Panc1 (cell line): ENCODE data around the gene ARHGEF40.

Source experiments
- SIN3A ChIP-seq: IDR thresholded peaks from 2 replicates; pipeline ENCODE4 v1.6.1; 2012; ENCODE audit warnings: low read depth, mild to moderate bottlenecking, low read length, moderate library complexity, borderline replicate concordance; ENCODE audit not compliant: insufficient read depth
- TF ChIP-seq, protein P1 (sequence below): fragments of 450-650 bp; IDR thresholded peaks from 2 replicates; pipeline ENCODE4 v1.5.1; 2017; ENCODE audit warnings: mild to moderate bottlenecking

DNA sequence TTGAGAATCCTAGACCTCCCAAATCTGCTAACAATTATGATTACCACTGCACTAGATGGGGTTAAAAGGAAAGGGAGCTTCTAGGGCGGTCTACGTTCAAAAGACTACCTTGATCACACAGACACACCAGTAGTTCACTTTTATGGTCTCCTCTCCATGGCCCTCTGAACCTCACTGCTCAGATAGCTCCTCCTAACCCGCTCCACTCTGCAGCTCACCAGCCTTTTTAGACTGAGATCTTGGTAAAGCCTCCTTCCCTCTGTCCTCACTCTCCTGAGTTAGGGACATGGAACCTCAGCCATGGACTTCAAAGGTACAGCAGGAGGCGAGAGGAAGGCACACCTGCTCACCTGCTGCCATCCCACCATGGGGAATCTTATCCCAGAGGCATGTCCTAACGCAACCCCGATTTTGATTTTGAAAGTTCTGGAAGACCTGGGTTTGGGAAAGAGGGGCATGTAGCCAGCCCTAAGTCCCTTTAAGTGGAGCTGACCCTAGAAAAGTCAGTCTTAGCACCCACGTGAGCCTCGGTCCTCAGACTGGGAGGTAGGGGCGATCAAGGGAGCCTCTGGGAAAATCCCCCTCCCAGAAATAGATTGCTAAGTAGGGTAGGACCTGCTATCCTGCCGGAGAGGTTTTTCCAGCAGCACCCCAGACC is 27.0 kb downstream of the ARHGEF40 start:
- TF ChIP-seq, protein P1, sequence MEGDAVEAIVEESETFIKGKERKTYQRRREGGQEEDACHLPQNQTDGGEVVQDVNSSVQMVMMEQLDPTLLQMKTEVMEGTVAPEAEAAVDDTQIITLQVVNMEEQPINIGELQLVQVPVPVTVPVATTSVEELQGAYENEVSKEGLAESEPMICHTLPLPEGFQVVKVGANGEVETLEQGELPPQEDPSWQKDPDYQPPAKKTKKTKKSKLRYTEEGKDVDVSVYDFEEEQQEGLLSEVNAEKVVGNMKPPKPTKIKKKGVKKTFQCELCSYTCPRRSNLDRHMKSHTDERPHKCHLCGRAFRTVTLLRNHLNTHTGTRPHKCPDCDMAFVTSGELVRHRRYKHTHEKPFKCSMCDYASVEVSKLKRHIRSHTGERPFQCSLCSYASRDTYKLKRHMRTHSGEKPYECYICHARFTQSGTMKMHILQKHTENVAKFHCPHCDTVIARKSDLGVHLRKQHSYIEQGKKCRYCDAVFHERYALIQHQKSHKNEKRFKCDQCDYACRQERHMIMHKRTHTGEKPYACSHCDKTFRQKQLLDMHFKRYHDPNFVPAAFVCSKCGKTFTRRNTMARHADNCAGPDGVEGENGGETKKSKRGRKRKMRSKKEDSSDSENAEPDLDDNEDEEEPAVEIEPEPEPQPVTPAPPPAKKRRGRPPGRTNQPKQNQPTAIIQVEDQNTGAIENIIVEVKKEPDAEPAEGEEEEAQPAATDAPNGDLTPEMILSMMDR, result no peak
- TF ChIP-seq SIN3A, result no peak
